Nephron (organoid): ENCODE results near the gene TIGD2.

Source experiments
- H3K27ac Mint-ChIP-seq, 3 experiments: 2 replicates each; pipeline ENCODE4 v1.8.0; 2020; ENCODE audit warnings: mixed read lengths in 3 of 3, mild to moderate bottlenecking in 2 of 3, moderate library complexity in 1 of 3
- H3K27me3 Mint-ChIP-seq: 2 replicates; pipeline ENCODE4 v1.8.0; 2021; ENCODE audit warnings: low read depth, mild to moderate bottlenecking, moderate library complexity, mixed read lengths
- H3K36me3 Mint-ChIP-seq: 2 replicates; pipeline ENCODE4 v1.8.0; 2020; ENCODE audit warnings: low read depth, mixed read lengths
- H3K4me1 Mint-ChIP-seq: 2 replicates; pipeline ENCODE4 v1.8.0; 2020; ENCODE audit warnings: mixed read lengths
- H3K4me3 Mint-ChIP-seq, 3 experiments: 2 replicates each; pipeline ENCODE4 v1.8.0; 2020; ENCODE audit warnings: mild to moderate bottlenecking in 3 of 3, mixed read lengths in 3 of 3, moderate library complexity in 2 of 3
- H3K9me3 Mint-ChIP-seq: 2 replicates; pipeline ENCODE4 v1.8.0; 2020; ENCODE audit warnings: mixed read lengths
- TF ChIP-seq, protein P1 (sequence below), 3 experiments: fragments of 200-600 bp; sonication (generic); IDR thresholded peaks; one replicate each; pipeline ENCODE4 v1.5.0; 2021; ENCODE audit warnings: antibody characterized with exemption in 3 of 3; ENCODE audit not compliant: unreplicated experiment in 3 of 3

TIGD2 gene

DNA sequence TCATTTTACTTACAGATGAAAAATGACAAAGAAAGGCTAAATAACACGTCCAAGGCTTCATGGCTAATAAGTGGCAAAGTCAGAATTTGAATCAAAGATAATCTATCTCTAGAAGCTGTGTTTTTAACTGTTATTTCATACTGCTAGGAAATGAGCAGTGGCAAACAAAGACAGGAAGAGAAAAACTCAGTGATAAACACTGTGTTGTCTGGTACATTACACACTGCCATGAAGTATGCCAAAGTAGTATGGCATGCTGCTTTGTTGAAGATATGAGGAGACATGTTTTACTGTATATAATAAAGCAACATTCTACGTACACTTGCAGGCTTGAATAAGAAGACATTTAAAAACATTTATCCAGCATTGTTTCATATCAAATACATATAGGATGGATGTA is 49.5 kb downstream of the TIGD2 start:
- Mint-ChIP-seq H3K27me3 (no peaks in the 10 kb centered on the region), H3K4me3 (no peak overlapping the region), H3K4me1 (no peaks in the 10 kb centered on the region), H3K9me3 (no peaks in the 10 kb centered on the region), H3K36me3 (no peaks in the 10 kb centered on the region), H3K27ac (no peak overlapping the region)
- TF ChIP-seq, protein P1, sequence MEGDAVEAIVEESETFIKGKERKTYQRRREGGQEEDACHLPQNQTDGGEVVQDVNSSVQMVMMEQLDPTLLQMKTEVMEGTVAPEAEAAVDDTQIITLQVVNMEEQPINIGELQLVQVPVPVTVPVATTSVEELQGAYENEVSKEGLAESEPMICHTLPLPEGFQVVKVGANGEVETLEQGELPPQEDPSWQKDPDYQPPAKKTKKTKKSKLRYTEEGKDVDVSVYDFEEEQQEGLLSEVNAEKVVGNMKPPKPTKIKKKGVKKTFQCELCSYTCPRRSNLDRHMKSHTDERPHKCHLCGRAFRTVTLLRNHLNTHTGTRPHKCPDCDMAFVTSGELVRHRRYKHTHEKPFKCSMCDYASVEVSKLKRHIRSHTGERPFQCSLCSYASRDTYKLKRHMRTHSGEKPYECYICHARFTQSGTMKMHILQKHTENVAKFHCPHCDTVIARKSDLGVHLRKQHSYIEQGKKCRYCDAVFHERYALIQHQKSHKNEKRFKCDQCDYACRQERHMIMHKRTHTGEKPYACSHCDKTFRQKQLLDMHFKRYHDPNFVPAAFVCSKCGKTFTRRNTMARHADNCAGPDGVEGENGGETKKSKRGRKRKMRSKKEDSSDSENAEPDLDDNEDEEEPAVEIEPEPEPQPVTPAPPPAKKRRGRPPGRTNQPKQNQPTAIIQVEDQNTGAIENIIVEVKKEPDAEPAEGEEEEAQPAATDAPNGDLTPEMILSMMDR (IDR thresholded peaks at IDR 0.05; ENCODE audit: unreplicated experiment in 3 of 3): no peak

DNA sequence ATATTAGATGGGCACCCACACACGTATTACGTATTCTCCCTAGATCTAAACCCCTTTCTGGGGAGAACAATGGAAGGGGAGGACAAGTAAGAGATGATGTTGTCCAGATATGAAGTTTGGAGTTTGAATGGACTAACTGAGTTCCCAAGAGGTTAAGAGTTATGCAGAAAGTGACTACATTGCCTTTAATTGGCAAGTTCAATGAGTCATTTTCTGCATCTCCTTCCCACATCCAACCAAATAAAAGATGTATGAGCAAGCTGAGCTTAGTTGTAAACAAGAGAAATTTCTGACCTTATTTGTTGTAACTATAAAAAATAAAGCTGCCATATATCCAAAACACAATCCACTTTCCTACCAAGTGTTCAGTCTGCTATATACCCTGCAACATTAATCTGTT is 50.5 kb downstream of the TIGD2 start:
- Mint-ChIP-seq H3K4me1 (no peaks in the 10 kb centered on the region), H3K27me3 (no peaks in the 10 kb centered on the region), H3K36me3 (no peaks in the 10 kb centered on the region), H3K9me3 (no peaks in the 10 kb centered on the region), H3K27ac (no peak overlapping the region), H3K4me3 (no peak overlapping the region)
- TF ChIP-seq, protein P1 (IDR thresholded peaks at IDR 0.05; ENCODE audit: unreplicated experiment in 3 of 3): no peak

DNA sequence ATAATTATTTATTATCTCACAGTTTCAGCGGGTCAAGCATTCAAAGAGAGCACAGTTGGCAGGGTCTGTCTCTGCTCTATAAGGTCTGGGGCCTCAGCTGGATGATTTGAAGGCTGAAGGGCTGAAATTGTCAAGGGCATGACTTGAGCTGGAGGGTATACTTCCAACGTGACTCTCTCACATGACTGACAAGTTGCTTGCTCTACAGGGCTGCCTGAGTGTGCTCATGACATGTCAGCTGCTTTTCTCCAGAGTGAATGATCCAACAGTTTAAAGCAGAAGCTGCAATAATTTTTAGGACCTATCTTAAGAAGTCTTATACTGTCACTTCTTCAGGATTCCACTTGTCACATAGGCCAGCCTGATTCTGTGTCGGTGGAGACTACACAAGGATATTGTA is 51.2 kb downstream of the TIGD2 start:
- H3K4me1 Mint-ChIP-seq: no peaks in the 10 kb centered on the region
- no peaks in the 10 kb centered on the region for H3K36me3 Mint-ChIP-seq
- H3K4me3 Mint-ChIP-seq: no peak overlapping the region
- TF ChIP-seq, protein P1 (IDR thresholded peaks at IDR 0.05; ENCODE audit: unreplicated experiment in 3 of 3): no peak
- H3K27ac Mint-ChIP-seq: no peak overlapping the region
- no peaks in the 10 kb centered on the region for H3K27me3 Mint-ChIP-seq
- H3K9me3 Mint-ChIP-seq: no peaks in the 10 kb centered on the region

DNA sequence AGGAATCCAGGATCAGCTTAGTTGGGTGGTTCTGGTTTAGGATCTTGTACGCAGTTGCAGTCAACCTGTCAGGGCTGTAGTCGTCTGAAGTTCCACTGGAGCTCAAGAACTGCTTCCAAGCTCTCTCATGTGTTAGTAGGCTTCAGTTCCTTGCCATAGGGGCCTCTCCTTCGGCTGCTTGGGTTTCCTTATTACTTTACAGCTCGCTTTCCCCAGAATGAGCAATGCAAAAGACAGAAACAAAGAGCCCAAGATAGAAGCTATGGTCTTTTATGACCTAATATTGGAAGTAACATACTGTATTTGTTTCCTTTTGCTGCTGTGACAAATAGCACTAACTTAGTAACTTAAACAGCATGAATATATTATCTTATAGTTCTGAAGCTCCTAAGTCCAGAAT is 51.7 kb downstream of the TIGD2 start:
- Mint-ChIP-seq H3K4me1 (no peaks in the 10 kb centered on the region), H3K9me3 (no peaks in the 10 kb centered on the region), H3K4me3 (no peak overlapping the region), H3K36me3 (no peaks in the 10 kb centered on the region), H3K27me3 (no peaks in the 10 kb centered on the region), H3K27ac (no peak overlapping the region)
- TF ChIP-seq, protein P1 (IDR thresholded peaks at IDR 0.05; ENCODE audit: unreplicated experiment in 3 of 3): no peak

DNA sequence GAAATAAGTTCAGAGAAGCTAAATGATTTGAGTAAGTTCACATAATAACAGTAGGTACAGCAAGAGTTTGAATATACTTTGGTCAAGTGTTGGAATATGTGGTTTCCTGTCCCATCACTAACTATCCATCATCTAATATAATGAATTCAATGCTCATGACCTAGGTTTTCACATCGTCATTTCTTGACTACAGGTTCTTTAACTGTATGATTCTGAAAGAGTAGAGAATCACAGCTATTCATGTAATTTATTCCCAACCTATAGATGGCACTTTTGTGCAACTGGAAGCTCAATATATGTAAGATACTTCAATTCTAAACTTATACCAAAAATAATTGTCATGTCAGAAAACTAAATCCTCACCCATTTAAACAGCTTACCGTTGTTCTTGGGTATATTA is 53.1 kb downstream of the TIGD2 start:
- no peak overlapping the region for H3K4me3 Mint-ChIP-seq
- no peaks in the 10 kb centered on the region for H3K9me3 Mint-ChIP-seq
- H3K36me3 Mint-ChIP-seq: no peaks in the 10 kb centered on the region
- TF ChIP-seq, protein P1 (IDR thresholded peaks at IDR 0.05; ENCODE audit: unreplicated experiment in 3 of 3): no peak
- H3K27me3 Mint-ChIP-seq: no peaks in the 10 kb centered on the region
- no peak overlapping the region for H3K27ac Mint-ChIP-seq
- no peaks in the 10 kb centered on the region for H3K4me1 Mint-ChIP-seq
